Ishikawa (cell line): Measurements from ENCODE around the gene PTPA.

Source experiments
- CEBPB ChIP-seq: IDR thresholded peaks from 2 replicates; pipeline ENCODE4 v1.6.1; 2012
- CREB1 ChIP-seq: IDR thresholded peaks from 2 replicates; pipeline ENCODE4 v1.6.1; 2012; ENCODE audit warnings: low read depth
- EGR1 ChIP-seq: IDR thresholded peaks from 2 replicates; pipeline ENCODE4 v1.6.1; 2012
- EP300 ChIP-seq: IDR thresholded peaks from 2 replicates; pipeline ENCODE4 v1.6.1; 2012; ENCODE audit warnings: borderline replicate concordance
- FOXM1 ChIP-seq: IDR thresholded peaks from 2 replicates; pipeline ENCODE4 v1.6.1; 2012; ENCODE audit warnings: low read depth, borderline replicate concordance
- MAX ChIP-seq: IDR thresholded peaks from 2 replicates; pipeline ENCODE4 v1.6.1; 2012
- NFIC ChIP-seq: IDR thresholded peaks from 2 replicates; pipeline ENCODE4 v1.6.1; 2012
- RAD21 ChIP-seq: IDR thresholded peaks from 2 replicates; pipeline ENCODE4 v1.6.1; 2012; ENCODE audit warnings: low read depth
- REST ChIP-seq: IDR thresholded peaks from 2 replicates; pipeline ENCODE4 v1.6.1; 2012; ENCODE audit warnings: low read depth, mild to moderate bottlenecking
- TAF1 ChIP-seq: IDR thresholded peaks from 2 replicates; pipeline ENCODE4 v1.6.1; 2012; ENCODE audit warnings: low read depth, mild to moderate bottlenecking
- TCF12 ChIP-seq: IDR thresholded peaks from 2 replicates; pipeline ENCODE4 v1.6.1; 2012; ENCODE audit warnings: low read depth
- TEAD4 ChIP-seq: IDR thresholded peaks from 2 replicates; pipeline ENCODE4 v1.6.1; 2012
- USF1 ChIP-seq: IDR thresholded peaks from 2 replicates; pipeline ENCODE4 v1.6.1; 2012
- YY1 ChIP-seq: IDR thresholded peaks from 2 replicates; pipeline ENCODE4 v1.6.1; 2012; ENCODE audit warnings: low read depth
- ZBTB7A ChIP-seq: IDR thresholded peaks from 2 replicates; pipeline ENCODE4 v1.6.1; 2012; ENCODE audit warnings: low read depth

Gene PTPA

DNA sequence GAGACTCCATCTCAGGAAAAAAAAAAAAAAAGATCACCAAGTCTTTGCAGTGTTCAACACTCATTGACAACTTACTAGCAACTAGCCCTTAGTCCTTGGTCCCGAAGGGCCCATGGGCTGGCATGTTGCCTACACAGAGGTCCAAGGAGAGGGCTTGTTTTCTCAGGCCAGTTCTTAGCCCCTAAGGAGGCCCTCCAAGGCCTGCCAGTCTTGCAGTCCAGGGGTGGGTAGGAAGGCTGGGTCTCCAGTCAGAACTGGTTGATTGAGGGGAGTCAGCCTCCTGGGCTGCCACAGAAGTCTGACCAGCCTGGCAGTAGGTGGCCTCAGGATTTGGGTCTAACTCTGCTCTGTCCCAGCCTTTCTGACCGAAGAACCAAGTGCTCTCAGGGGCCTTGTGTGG is 34.1 kb downstream of the PTPA start:
- no peak for TF ChIP-seq CEBPB
- no peak for TF ChIP-seq TAF1
- no peak for TF ChIP-seq FOXM1
- TF ChIP-seq TCF12, result no peak
- no peak for TF ChIP-seq EGR1
- no peak for TF ChIP-seq USF1
- no peak for TF ChIP-seq CREB1

GRCh38 chr9:129145841-129146292 is 34.7 kb downstream of the PTPA start:
- no peak for TF ChIP-seq TCF12
- TF ChIP-seq ZBTB7A, result 0 out of 2 replicates have a peak, but pooled peaks have one; percentile 38

DNA sequence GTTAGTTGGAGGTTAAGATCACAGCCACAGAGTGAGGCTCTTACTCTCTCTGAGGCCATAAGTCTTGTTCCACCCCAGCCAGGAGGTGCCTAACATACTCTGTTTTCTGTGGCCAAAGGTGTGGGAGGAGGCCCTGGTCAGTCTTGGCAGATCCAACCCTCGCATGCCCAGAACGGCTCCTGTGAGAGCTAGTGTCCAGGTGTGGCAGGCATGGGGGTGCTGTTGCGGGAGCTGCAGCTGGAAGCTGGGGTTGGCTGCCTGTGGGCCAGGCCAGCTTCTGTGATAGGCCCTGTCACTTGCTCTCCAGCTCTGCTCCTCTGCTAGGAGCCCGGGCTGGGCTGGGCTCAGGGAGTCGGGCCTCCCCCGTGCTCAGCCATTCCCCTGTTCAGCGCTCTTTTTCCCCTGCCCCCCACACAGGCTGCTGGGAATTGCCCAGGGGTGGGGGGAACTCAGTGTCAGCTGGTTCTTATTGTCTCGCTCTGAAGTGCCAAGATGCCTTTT is 35.3 kb downstream of the PTPA start:
- no peak for TF ChIP-seq TAF1
- TF ChIP-seq ZBTB7A, result no peak
- no peak for TF ChIP-seq EGR1
- TF ChIP-seq EP300, result no peak
- TF ChIP-seq USF1, result no peak
- TF ChIP-seq REST, result no peak
- no peak for TF ChIP-seq YY1
- TF ChIP-seq TCF12, result no peak

GRCh38 chr9:129148463-129149204 is 37.4 kb downstream of the PTPA start:
- TF ChIP-seq EP300, result no peak
- no peak for TF ChIP-seq MAX
- TF ChIP-seq TCF12, result no peak
- TF ChIP-seq CEBPB, result no peak
- TF ChIP-seq CREB1, result no peak
- TF ChIP-seq TEAD4, result no peak

DNA sequence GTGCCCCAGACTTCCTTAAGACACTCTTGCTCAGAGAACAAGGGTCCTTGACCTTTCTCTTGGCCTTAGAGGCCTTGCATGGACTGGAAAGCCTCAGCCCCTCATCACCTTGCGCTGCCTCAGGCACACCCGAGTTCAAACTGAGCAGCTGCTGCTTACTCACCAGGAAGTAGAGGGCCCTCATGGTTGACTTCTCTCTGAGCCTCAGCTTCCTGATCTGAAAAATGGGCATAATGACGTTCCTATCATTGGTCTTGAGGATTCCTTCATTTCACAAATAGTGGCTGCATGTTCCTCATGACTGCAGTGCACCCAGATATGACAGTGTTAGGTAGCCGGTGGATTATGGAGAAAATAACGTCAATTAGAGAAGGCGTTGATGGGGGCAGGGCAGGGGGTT is 38.2 kb downstream of the PTPA start:
- TF ChIP-seq EGR1 (no peak), USF1 (no peak), EP300 (no peak), NFIC (no peak), FOXM1 (no peak), CEBPB (no peak), RAD21 (no peak), TCF12 (no peak), ZBTB7A (no peak), CREB1 (no peak), TEAD4 (no peak)

DNA sequence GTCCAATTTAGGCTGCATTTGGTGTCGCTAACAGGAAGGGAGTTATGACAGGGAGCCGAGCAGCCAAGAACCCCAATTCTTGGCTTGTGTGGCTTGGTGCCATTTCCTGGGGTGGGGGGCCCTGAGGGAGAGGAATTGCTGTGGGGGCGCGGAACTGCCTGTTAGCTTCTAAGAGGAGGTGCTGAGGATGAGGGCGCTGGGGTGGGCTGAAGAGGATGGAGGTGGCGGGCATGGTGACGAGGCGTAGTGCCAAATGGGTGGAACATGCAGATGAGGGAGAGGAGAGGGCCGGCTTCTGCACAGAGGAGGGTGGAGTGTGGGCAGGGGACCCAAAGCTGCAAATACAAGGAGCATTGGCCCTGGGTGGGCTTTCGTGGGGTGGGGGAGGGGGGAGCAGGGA is 38.9 kb downstream of the PTPA start:
- TF ChIP-seq NFIC (peak; percentile 11; the same call in 1 of the 2 replicates), TEAD4 (no peak), CEBPB (no peak), USF1 (no peak), YY1 (no peak), TAF1 (no peak)

DNA sequence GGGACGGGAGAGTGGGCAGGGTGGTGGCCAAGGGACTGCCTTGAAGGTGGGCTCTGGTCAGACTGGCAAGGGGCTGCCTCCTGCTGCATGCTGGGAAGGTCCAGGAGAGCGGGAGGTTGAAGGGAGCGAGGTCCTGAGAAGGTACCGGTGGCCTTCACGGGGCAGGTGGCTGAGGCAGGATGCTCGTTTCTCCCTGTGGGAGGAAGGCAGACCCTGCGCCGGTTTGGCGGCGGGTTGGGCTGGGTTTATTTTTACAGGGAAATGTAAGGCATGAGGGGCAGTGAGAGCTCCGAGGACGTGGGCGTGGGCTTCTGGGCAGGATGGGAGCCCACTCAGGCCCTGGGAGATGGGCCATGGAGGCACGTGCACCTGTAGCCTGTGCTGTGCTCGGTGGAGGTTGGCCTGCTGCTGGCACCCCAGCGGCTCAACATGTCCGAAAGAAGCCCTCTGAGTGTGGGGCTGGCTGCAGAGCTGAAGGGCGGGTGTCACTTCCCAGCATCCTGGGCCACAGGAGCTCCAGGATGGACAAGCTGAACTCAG is 39.5 kb downstream of the PTPA start:
- TF ChIP-seq ZBTB7A (no peak), REST (no peak), CEBPB (no peak), USF1 (no peak), FOXM1 (no peak), EP300 (no peak), EGR1 (no peak), TAF1 (no peak)
